ENCODE data around the gene SPEM1. TPM values are rescaled to one million over a fixed set of nuclear protein-coding genes. Genes with fewer than 3 reads are reported as not detected.

Gene SPEM1
- total and polyA plus RNA-seq, 2 donors (not counting 1 experiment from before 2014, with no cell fraction given) = not detected

DNA sequence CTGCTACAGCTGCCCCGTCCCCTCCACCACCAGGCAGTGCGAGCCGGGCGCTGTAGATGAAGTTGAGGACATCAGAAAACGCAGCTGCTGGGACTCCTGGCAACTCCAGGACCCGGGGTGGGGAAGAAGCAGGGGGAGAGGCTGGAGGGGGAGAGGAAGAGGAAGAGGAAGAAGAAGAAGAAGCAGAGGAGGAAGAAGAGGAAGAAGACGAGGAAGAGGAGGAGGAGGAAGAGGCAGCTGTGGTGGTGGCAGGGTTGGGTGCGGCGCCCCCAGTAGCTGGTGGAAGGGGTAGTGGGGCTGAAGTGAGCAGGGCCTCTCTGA, 46.2 kb downstream of the SPEM1 start:
- H3K36me3 ChIP-seq (replicated peaks in 1 of 2; ENCODE audit: control extremely low read depth in 1 of 2, control insufficient read depth in 1 of 2, extremely low read depth in 1 of 2, insufficient read depth in 2 of 2, low read length in 1 of 2) = peaks cover 0 to 29% of the 10 kb centered on the region in 2 experiments
- H3K27ac ChIP-seq (ENCODE audit: low read length in 2 of 2) = no peak overlapping the region
- peaks cover 40% of the 10 kb centered on the region for H4K20me1 ChIP-seq (ENCODE audit: control insufficient read depth, insufficient read depth, low read length, poor library complexity, severe bottlenecking)
- no peak overlapping the region for H3K4me3 ChIP-seq (ENCODE audit: control extremely low read depth in 1 of 5, extremely low read depth in 1 of 5, insufficient read depth in 1 of 5, low read depth in 2 of 5, low read length in 4 of 5)
- ATAC-seq (ENCODE audit: low read depth) = no peak
- H3K9ac ChIP-seq (ENCODE audit: low read length) = no peak overlapping the region
- peaks cover 18% of the 10 kb centered on the region for H3K4me1 Mint-ChIP-seq
- ChIA-PET POLR2A (interaction anchor here (0.6 to 1.3 kb wide), 4 partner anchors 11 to 88 kb away, joined by 3 to 4 read pairs (median 4); partner anchors contain the start of gene ZBTB4), CTCF (no interaction called here)
- WGBS (ENCODE audit: insufficient coverage) = 69% methylated on average over 3 of the region's 9 CpGs
- no peaks in the 10 kb centered on the region for H3K27me3 ChIP-seq (replicated peaks in 1 of 4; ENCODE audit: control extremely low read depth in 1 of 4, control insufficient read depth in 3 of 4, insufficient read depth in 4 of 4, low read length in 3 of 4)
- H2AFZ ChIP-seq (ENCODE audit: insufficient read depth, low read depth, low read length, poor library complexity, severe bottlenecking) = no peak overlapping the region
- H3K4me3 Mint-ChIP-seq = no peak overlapping the region
- TF ChIP-seq, protein P1, sequence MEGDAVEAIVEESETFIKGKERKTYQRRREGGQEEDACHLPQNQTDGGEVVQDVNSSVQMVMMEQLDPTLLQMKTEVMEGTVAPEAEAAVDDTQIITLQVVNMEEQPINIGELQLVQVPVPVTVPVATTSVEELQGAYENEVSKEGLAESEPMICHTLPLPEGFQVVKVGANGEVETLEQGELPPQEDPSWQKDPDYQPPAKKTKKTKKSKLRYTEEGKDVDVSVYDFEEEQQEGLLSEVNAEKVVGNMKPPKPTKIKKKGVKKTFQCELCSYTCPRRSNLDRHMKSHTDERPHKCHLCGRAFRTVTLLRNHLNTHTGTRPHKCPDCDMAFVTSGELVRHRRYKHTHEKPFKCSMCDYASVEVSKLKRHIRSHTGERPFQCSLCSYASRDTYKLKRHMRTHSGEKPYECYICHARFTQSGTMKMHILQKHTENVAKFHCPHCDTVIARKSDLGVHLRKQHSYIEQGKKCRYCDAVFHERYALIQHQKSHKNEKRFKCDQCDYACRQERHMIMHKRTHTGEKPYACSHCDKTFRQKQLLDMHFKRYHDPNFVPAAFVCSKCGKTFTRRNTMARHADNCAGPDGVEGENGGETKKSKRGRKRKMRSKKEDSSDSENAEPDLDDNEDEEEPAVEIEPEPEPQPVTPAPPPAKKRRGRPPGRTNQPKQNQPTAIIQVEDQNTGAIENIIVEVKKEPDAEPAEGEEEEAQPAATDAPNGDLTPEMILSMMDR (IDR thresholded peaks at IDR 0.05) = no peak
- TF ChIP-seq EZH2 (IDR thresholded peaks at IDR 0.05; ENCODE audit: borderline replicate concordance, insufficient read depth, low read depth, low read length, poor library complexity, severe bottlenecking) = no peak
- H3K79me2 ChIP-seq (ENCODE audit: control insufficient read depth, insufficient read depth, low read length) = peaks cover 31% of the 10 kb centered on the region
- no peak overlapping the region for H3K27ac Mint-ChIP-seq
- H3K4me1 ChIP-seq (ENCODE audit: control insufficient read depth in 2 of 2, insufficient read depth in 2 of 2, low read length in 2 of 2) = peaks cover 8 to 13% of the 10 kb centered on the region in 2 donors
- no peak for DNase-seq
- H3K4me2 ChIP-seq (replicated peaks; ENCODE audit: low read depth, low read length, poor library complexity, severe bottlenecking) = no peak overlapping the region
- no peaks in the 10 kb centered on the region for H3K27me3 Mint-ChIP-seq
- no peaks in the 10 kb centered on the region for H3K9me3 Mint-ChIP-seq (ENCODE audit: insufficient read depth)
- no peaks in the 10 kb centered on the region for H3K9me3 ChIP-seq (ENCODE audit: control extremely low read depth in 1 of 3, control insufficient read depth in 2 of 3, insufficient read depth in 1 of 3, low read length in 2 of 3)
- intact Hi-C loops (cut with micrococcal nuclease) = no loop called here

DNA sequence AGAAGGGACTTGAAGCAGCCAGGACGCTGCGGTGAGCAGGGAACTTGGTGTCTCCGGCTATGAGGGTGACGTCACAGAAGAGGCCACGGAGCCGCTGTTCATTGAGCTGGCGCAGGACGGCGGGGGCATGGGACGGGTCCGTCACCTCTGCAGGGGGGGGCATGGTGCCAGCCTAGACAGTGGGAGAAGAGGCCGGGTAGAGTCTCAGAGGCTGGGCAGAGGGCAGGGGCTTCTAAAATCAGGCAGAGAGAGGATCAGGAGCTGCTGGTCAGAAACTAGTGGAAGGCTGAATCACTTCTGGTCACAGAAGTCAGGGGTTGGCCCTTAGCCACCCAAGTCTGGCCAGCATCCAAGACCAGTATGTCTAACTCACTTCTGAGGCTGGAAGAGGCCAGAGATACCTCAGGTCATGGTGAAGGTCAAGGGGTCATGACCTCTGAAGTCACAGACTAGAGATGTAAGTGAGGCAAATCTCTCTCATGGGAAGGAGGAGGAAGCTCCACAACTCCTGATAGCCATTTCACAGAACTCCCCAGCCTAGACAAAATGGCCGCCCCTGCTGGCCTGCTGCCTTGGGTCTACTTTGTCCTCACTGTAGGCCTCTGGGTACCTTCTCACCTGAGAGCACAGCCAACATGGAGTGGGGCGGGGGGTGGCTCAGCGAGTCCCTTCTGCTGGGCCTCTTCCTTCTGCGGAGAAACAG, 46.7 kb downstream of the SPEM1 start:
- no peak for ATAC-seq (ENCODE audit: low read depth)
- Mint-ChIP-seq H3K27ac (no peak overlapping the region), H3K27me3 (no peaks in the 10 kb centered on the region), H3K9me3 (ENCODE audit: insufficient read depth) (no peaks in the 10 kb centered on the region), H3K4me1 (peaks cover 23% of the 10 kb centered on the region), H3K4me3 (no peak overlapping the region)
- DNase-seq = no peak
- ChIA-PET CTCF (no interaction called here), POLR2A (interaction anchor here (0.6 to 1.3 kb wide), 4 partner anchors 8 to 87 kb away, joined by 3 to 9 read pairs (median 4); partner anchors contain the start of gene ZBTB4)
- TF ChIP-seq, protein P1 (IDR thresholded peaks at IDR 0.05) = no peak
- no peak for TF ChIP-seq EZH2 (IDR thresholded peaks at IDR 0.05; ENCODE audit: borderline replicate concordance, insufficient read depth, low read depth, low read length, poor library complexity, severe bottlenecking)
- Histone ChIP-seq H3K27ac (ENCODE audit: low read length in 2 of 2) (no peak overlapping the region), H3K9me3 (ENCODE audit: control extremely low read depth in 1 of 3, control insufficient read depth in 2 of 3, insufficient read depth in 1 of 3, low read length in 2 of 3) (no peaks in the 10 kb centered on the region), H3K4me1 (ENCODE audit: control insufficient read depth in 2 of 2, insufficient read depth in 2 of 2, low read length in 2 of 2) (peaks cover 8 to 18% of the 10 kb centered on the region in 2 donors), H2AFZ (ENCODE audit: insufficient read depth, low read depth, low read length, poor library complexity, severe bottlenecking) (no peak overlapping the region), H3K9ac (ENCODE audit: low read length) (no peak overlapping the region), H4K20me1 (ENCODE audit: control insufficient read depth, insufficient read depth, low read length, poor library complexity, severe bottlenecking) (peaks cover 42% of the 10 kb centered on the region), H3K79me2 (ENCODE audit: control insufficient read depth, insufficient read depth, low read length) (peaks cover 36% of the 10 kb centered on the region), H3K27me3 (replicated peaks in 1 of 4; ENCODE audit: control extremely low read depth in 1 of 4, control insufficient read depth in 3 of 4, insufficient read depth in 4 of 4, low read length in 3 of 4) (no peaks in the 10 kb centered on the region), H3K36me3 (replicated peaks in 1 of 2; ENCODE audit: control extremely low read depth in 1 of 2, control insufficient read depth in 1 of 2, extremely low read depth in 1 of 2, insufficient read depth in 2 of 2, low read length in 1 of 2) (peaks cover 0 to 33% of the 10 kb centered on the region in 2 experiments), H3K4me2 (replicated peaks; ENCODE audit: low read depth, low read length, poor library complexity, severe bottlenecking) (peak overlapping the region; percentile 11), H3K4me3 (ENCODE audit: control extremely low read depth in 1 of 5, extremely low read depth in 1 of 5, insufficient read depth in 1 of 5, low read depth in 2 of 5, low read length in 4 of 5) (no peak overlapping the region)
- WGBS (ENCODE audit: insufficient coverage) = 89% methylated on average over 14 of the region's 16 CpGs
- intact Hi-C loops (cut with micrococcal nuclease) = no loop called here

All from B cell (primary cell).